Caco-2 (cell line): Measurements from ENCODE around the gene GALNT18. TPM values are rescaled to one million over a fixed set of nuclear protein-coding genes. Genes with fewer than 3 reads are reported as not detected.

ENCODE experiments used
- BruUV-seq: library from RNA; stranded (reverse); fragments of 400-500 nt; replicated peaks from 2 replicates; lab custom pipeline; 2021; lab: Mats Ljungman, UMichigan
- CTCF ChIA-PET: fragments of 300-600 bp; sonication (Branson Sonifier 250); formaldehyde crosslinking; loops from one replicate; lab custom pipeline; 2022; ENCODE audit warnings: antibody characterized with exemption; lab: Charles Lee
- POLR2A ChIA-PET: fragments of 300-600 bp; sonication (Branson Sonifier 250); formaldehyde crosslinking; loops from one replicate; lab custom pipeline; 2022; ENCODE audit warnings: antibody characterized with exemption; lab: Charles Lee
- DNase-seq, 2 experiments: peaks; one replicate each; pipeline versions ENCODE4 v3.0.0 to v3.0.0-alpha.2; 2020 to 2022
- H3K27me3 ChIP-seq: replicated peaks from 2 replicates; pipeline ENCODE4 v1.6.0; 2011; ENCODE audit warnings: low read length; ENCODE audit not compliant: control insufficient read depth, insufficient read depth
- H3K36me3 ChIP-seq: 2 replicates; pipeline ENCODE4 v1.5.1; 2011; ENCODE audit warnings: low read length; ENCODE audit not compliant: control insufficient read depth, insufficient read depth
- H3K4me1 ChIP-seq: fragments of 250-450 bp; sonication (Bioruptor Pico); 2 replicates; pipeline ENCODE4 v1.5.1; 2020; ENCODE audit warnings: mild to moderate bottlenecking
- H3K4me3 ChIP-seq: 2 replicates; pipeline ENCODE4 v1.5.1; 2011; ENCODE audit warnings: low read depth, mild to moderate bottlenecking, control low read depth, low read length
- H3K9me3 ChIP-seq: fragments of 250-450 bp; sonication (Bioruptor Pico); 2 replicates; pipeline ENCODE4 v1.5.1; 2020; ENCODE audit warnings: mild to moderate bottlenecking, moderate library complexity
- H3K27ac Mint-ChIP-seq: one replicate; pipeline ENCODE4 v1.8.0; 2022; ENCODE audit warnings: mixed read lengths; ENCODE audit not compliant: unreplicated experiment
- H3K27me3 Mint-ChIP-seq: one replicate; pipeline ENCODE4 v1.8.0; 2022; ENCODE audit warnings: mixed read lengths; ENCODE audit not compliant: insufficient read depth, unreplicated experiment
- H3K36me3 Mint-ChIP-seq: one replicate; pipeline ENCODE4 v1.8.0; 2022; ENCODE audit warnings: mild to moderate bottlenecking, mixed read lengths; ENCODE audit not compliant: insufficient read depth, unreplicated experiment
- H3K4me1 Mint-ChIP-seq: one replicate; pipeline ENCODE4 v1.8.0; 2022; ENCODE audit warnings: low read depth, mixed read lengths; ENCODE audit not compliant: unreplicated experiment
- H3K4me3 Mint-ChIP-seq: one replicate; pipeline ENCODE4 v1.8.0; 2022; ENCODE audit warnings: mild to moderate bottlenecking, moderate library complexity, mixed read lengths; ENCODE audit not compliant: unreplicated experiment
- H3K9me3 Mint-ChIP-seq: one replicate; pipeline ENCODE4 v1.8.0; 2022; ENCODE audit warnings: mixed read lengths; ENCODE audit not compliant: unreplicated experiment
- intact Hi-C: fragments of 100-400 bp; cut with micrococcal nuclease; formaldehyde crosslinking; loops from one replicate; pipeline ENCODE4 v1.10.0; 2022; ENCODE audit not compliant: unreplicated experiment
- total RNA-seq: library from RNA; stranded (reverse); gene quantifications from 2 replicates; pipeline ENCODE4 v1.2.3, GENCODE V29; 2022
- TF ChIP-seq, protein P1 (sequence below), 2 experiments: fragments of 200-600 bp in 1 of 2; IDR thresholded peaks; 1 replicate in 1 of 2; 2 replicates in 1 of 2; pipeline versions ENCODE4 v1.5.1 to v1.8.0; 2011 to 2022; ENCODE audit warnings: antibody characterized with exemption in 1 of 2, control low read depth in 1 of 2, inconsistent platforms in 1 of 2, low read depth in 1 of 2, low read length in 1 of 2, mild to moderate bottlenecking in 1 of 2, moderate library complexity in 1 of 2; ENCODE audit not compliant: insufficient read depth in 1 of 2, severe bottlenecking in 1 of 2, unreplicated experiment in 1 of 2

The GALNT18 gene
- total RNA-seq, 1 experiment from 2014 or later, result 0.43 TPM

DNA sequence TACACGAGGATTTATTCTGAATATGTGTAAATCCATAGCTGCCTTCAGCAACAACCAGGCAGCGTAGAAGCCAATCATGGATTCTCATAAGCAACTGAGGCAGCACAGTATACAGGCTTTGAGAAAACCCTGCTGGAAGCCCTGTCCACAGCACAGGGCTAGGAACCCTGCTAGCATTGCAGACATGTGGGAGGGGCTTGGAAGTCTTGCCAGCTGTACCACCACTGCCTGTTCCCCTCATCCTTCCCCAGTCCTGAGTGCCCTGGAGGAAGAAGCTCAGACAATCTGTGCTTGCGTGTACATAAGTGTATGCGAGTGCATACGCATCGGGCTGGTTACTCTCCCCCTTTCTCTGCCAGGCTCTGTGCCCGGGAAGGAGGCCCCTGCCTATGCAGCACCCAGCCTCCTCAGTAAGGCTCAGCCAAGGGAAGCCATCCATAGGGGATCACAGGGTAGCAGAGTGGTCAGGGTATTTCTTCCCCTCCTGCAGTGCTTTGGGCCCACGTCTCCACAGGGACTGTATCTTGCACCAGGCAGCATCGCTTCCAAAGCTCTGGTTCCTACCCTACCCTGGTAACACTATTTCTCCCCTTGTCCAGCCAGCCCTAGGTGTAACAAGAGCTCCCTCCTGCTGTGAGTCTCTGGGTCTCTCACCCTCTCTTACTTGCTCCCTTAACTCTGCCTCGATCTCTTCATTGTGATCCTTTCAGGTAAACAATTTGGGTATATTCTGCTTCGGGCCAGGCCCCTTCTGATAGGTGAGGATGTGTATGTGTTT is 90.5 kb downstream of the GALNT18 start:
- no peaks in the 10 kb centered on the region for H3K9me3 Mint-ChIP-seq
- intact Hi-C loops, result no loop called here
- Histone ChIP-seq H3K4me1 (no peaks in the 10 kb centered on the region), H3K36me3 (no peaks in the 10 kb centered on the region), H3K27me3 (no peaks in the 10 kb centered on the region), H3K9me3 (no peaks in the 10 kb centered on the region), H3K4me3 (no peak overlapping the region)
- TF ChIP-seq, protein P1, sequence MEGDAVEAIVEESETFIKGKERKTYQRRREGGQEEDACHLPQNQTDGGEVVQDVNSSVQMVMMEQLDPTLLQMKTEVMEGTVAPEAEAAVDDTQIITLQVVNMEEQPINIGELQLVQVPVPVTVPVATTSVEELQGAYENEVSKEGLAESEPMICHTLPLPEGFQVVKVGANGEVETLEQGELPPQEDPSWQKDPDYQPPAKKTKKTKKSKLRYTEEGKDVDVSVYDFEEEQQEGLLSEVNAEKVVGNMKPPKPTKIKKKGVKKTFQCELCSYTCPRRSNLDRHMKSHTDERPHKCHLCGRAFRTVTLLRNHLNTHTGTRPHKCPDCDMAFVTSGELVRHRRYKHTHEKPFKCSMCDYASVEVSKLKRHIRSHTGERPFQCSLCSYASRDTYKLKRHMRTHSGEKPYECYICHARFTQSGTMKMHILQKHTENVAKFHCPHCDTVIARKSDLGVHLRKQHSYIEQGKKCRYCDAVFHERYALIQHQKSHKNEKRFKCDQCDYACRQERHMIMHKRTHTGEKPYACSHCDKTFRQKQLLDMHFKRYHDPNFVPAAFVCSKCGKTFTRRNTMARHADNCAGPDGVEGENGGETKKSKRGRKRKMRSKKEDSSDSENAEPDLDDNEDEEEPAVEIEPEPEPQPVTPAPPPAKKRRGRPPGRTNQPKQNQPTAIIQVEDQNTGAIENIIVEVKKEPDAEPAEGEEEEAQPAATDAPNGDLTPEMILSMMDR (IDR thresholded peaks at IDR 0.05; ENCODE audit: insufficient read depth in 1 of 2, low read depth in 1 of 2, low read length in 1 of 2, severe bottlenecking in 1 of 2, unreplicated experiment in 1 of 2), result no peak
- DNase-seq, result no peak
- ChIA-PET CTCF (no interaction called here), POLR2A (no interaction called here)
- H3K27me3 Mint-ChIP-seq, result peaks cover 25% of the 10 kb centered on the region
- H3K36me3 Mint-ChIP-seq, result no peaks in the 10 kb centered on the region
- H3K4me1 Mint-ChIP-seq, result no peaks in the 10 kb centered on the region
- no peak overlapping the region for H3K4me3 Mint-ChIP-seq
- no TSS peak for BruUV-seq
- H3K27ac Mint-ChIP-seq, result no peak overlapping the region

DNA sequence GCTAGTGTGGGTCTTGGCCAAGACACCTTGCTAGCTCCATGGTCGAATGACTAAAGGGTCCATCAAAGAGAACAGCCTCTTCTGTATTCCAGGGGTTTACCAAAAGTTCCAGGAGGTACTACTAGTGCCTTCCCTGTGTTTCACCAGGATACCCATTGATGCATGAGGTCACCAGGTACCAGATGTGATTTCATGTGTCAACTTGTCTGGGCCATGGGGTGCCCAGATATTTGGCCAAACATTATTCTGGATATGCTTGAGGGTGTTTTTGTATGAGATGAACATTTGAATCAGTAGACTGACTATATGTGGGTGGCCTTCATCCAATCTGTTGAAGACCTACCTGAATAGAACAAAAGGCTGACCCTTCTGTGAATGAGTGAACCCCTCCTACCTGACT is 92.8 kb downstream of the GALNT18 start:
- no peak for DNase-seq
- Mint-ChIP-seq H3K36me3 (no peaks in the 10 kb centered on the region), H3K9me3 (no peaks in the 10 kb centered on the region), H3K4me3 (no peak overlapping the region), H3K27me3 (peaks cover 26% of the 10 kb centered on the region), H3K27ac (no peak overlapping the region), H3K4me1 (no peaks in the 10 kb centered on the region)
- TF ChIP-seq, protein P1 (IDR thresholded peaks at IDR 0.05; ENCODE audit: insufficient read depth in 1 of 2, low read depth in 1 of 2, low read length in 1 of 2, severe bottlenecking in 1 of 2, unreplicated experiment in 1 of 2), result no peak
- CTCF ChIA-PET, result no interaction called here
- intact Hi-C loops, result no loop called here
- Histone ChIP-seq H3K9me3 (no peaks in the 10 kb centered on the region), H3K4me3 (no peak overlapping the region), H3K4me1 (no peaks in the 10 kb centered on the region), H3K36me3 (no peaks in the 10 kb centered on the region), H3K27me3 (peaks cover 2% of the 10 kb centered on the region; the same call in 1 of the 2 replicates)
- no TSS peak for BruUV-seq
- POLR2A ChIA-PET, result no interaction called here

DNA sequence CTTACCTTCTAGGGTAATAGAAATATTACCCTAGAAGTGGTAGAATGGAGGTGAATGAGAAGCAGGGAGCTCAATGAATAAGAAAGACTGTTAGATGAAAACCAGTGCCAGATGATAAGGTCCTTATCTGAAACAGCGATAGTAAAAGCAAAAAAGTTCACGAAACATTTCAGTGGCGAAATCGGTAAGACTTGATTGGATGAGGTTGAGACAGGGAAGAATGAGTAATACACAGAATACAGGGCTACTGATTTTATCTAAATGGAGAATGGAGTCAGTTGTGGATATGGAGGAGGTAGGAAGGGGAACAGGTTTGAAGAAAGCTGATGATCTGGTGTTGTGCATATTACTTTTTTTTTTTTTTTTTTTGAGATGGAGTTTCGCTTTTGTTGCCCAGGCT is 96.5 kb downstream of the GALNT18 start:
- no peaks in the 10 kb centered on the region for H3K9me3 ChIP-seq
- DNase-seq, result no peak
- TF ChIP-seq, protein P1 (IDR thresholded peaks at IDR 0.05; ENCODE audit: insufficient read depth in 1 of 2, low read depth in 1 of 2, low read length in 1 of 2, severe bottlenecking in 1 of 2, unreplicated experiment in 1 of 2), result no peak
- no TSS peak for BruUV-seq
- CTCF ChIA-PET, result no interaction called here
- H3K4me1 Mint-ChIP-seq, result no peaks in the 10 kb centered on the region
- peaks cover 21% of the 10 kb centered on the region for H3K27me3 Mint-ChIP-seq
- H3K4me3 Mint-ChIP-seq, result no peak overlapping the region
- no peaks in the 10 kb centered on the region for H3K9me3 Mint-ChIP-seq
- H3K36me3 Mint-ChIP-seq, result no peaks in the 10 kb centered on the region
- POLR2A ChIA-PET, result interaction anchor here (0.5 kb wide), 1 partner anchor 89 kb away, joined by 5 read pairs; no protein-coding TSS in a partner anchor
- H3K27ac Mint-ChIP-seq, result no peak overlapping the region
- H3K4me3 ChIP-seq, result no peak overlapping the region
- H3K36me3 ChIP-seq, result no peaks in the 10 kb centered on the region
- intact Hi-C loops, result no loop called here
- H3K27me3 ChIP-seq, result peaks cover 2% of the 10 kb centered on the region; the same call in 1 of the 2 replicates
- H3K4me1 ChIP-seq, result no peaks in the 10 kb centered on the region
